Activated T-helper 1 cell treated with anti-CD3 and anti-CD28 coated beads, Interleukin-2, amount 50 U/mL, for 16 hours (primary cell): Measurements from ENCODE around the gene LPAR5.

Experiments used
- DNase-seq, 2 donors: peaks; one replicate each; pipeline ENCODE4 v3.0.0-alpha.2; 2020; ENCODE audit warnings: low read depth in 1 of 2, low spot score in 1 of 2

Gene LPAR5

DNA sequence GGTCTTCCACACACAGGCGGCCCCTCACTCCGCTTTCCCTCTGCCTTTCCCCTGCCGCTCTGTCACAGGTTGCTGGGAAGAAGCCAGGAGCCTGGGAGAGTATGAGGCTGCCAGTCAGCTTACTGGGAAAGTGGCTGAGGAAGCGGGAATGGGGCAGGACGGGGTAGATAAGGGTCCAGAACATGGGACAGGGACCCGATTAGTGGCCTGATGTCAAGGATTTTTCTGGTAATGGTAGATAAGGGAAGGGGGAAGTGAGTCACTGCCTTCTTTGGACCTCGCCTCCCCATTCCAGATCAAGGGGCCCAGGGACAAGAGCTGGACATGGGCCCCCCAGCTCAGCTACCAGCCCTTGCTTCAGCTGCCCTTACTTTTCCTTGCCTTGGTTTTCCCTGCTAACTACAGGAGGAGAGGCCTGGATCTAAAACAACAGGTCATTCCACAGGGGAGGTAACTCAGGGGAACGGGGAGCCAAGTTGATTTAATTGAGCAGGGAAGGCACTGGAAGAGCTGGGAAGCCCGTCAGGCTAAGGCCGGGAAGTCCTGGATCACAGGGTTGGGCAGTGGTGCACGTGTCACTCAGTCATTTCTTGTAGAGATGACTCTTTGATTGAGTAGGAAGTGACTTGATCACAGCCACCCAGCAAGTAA, 3.5 kb upstream of the LPAR5 start:
- DNase-seq, result no peak

GRCh38 chr12:6638305-6638704, 2.5 kb upstream of the LPAR5 start:
- no peak for DNase-seq

DNA sequence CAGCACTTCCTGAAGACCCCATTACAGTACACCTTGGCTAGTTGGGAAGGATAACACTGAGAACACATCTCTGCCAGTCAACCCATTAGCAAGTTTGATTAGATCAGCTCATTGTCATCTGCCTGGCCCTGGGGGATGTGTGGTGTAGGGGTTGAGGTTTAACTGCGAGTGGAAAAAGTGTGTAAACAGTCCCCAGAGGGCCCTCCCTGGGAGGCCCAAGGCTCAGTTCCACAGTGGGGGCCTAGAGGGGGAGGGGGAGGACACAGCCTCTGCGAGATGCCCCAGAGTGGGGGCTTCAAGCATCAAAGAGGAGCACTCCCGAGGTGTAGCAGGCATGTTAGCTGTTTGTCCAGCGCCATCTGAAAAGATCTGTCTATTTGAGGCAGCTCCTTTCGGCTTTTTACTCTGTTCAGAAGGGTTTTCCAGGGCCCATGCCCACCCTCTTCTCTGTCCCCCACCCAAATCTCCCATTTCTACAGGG, 344 bp downstream of the LPAR5 start:
- DNase-seq, result no peak

DNA sequence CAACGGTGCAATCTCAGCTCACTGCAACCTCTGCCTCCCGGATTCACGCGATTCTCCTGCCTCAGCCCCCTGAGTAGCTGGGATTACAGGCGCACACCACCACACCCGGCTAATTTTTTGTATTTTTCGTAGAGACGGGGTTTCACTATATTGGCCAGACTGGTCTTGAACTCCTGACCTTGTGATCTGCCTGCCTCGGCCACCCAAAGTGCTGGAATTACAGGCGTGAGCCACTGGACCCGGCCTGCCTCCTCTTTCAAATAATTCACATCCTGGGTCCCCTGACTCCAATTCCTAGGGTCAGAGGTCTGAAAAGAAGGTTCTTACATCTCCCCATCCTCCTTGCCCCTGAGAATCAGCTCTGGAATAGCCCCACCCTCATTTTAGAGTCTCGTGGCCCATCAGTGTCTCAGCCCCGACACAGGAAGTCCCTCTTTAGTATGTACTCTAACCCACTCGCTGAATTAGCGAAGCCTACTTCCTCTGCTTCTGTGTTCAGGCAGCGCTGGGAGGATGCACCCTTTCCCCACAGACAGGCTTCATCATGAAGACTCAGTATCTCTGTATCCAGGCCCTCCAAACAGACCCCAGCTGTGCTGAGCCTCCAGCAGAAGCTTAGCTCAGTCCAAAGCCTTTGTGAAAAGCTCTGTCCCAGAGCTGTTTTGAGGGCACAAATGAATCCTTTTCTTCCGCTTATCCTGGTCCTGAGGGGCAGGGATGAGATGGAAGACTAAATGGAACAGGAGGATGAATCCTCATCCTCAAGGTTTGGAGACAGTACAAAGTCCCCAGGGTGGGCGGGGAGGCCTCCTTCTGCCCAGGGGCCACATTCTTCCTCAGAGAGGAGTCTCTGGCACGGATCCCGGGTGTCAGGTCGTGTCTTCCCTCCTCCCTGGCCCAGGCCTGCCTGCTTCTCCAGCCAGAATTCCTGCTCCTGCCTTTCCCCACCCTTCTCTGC, 3.5 kb downstream of the LPAR5 start:
- peak in 1 of 2 donors; percentile 25 for DNase-seq

DNA sequence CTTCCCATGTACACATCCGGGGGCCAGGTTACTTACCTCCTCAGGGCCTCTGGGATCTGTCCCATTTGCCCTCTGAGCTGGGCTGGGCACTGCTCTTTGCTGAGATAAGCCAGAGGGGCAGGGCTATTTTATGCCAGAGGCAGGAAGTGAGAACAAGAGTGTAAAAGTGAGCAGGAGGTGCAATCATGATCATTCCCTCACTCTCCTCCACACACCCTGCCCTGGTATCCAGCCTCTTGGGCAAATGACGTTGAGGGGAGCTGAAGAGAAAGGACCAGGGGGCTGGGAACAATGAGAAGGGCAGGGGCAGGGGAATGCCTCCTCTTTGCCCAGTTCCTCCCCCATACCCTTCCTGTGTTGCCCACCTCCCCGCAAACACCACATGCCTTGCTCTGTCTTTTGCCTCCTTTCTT, 4.2 kb downstream of the LPAR5 start:
- DNase-seq, result no peak

GRCh38 chr12:6630736-6631135, 5.0 kb downstream of the LPAR5 start:
- DNase-seq, result no peak

GRCh38 chr12:6627616-6628015, 8.1 kb downstream of the LPAR5 start:
- no peak for DNase-seq

DNA sequence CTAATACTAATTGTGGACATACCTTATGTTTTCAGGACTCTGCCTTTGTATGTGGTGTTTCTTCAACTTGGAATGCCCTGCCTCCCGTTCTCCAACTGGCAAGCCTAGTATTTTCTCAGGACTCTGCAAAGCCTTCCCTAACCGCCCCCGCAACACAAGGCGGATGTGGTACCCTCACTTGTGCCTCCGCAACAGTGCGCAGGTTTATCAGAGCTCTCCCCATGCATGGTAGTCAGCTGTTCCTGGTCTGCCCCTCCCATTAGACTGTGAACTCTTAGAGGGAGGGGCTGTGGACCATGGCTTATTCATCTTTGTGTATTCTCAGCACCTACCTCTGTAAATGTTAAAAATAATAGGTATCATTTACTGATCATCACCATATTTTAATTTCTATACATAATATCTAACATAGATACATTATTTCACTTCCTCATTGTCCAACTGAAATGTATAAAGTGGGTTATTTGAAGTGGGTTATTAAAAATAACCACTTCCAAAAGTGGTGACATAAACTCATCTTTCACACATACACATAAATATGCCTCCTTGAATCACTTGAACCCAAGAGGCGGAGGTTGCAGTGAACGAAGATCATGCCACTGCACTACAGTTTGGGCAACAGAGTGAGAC, 9.0 kb downstream of the LPAR5 start:
- no peak for DNase-seq

DNA sequence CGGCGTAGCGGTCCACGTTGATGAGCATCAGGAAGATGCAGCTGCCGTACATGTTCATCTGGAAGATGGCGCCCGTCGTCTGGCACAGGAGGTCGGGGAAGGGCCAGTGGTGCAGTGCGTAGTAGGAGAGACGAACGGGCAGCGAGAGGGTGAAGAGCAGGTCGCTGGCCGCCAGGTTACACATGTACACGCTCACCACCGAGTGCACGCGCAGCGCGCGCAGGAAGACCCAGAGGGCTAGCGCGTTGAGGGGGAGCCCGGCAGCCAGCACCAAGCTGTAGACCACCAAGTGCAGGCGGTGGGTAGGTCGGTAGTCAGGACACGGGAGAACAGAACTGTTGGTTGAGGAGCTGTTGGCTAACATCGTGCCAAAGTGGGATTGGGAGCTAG, 14.9 kb downstream of the LPAR5 start:
- no peak for DNase-seq

DNA sequence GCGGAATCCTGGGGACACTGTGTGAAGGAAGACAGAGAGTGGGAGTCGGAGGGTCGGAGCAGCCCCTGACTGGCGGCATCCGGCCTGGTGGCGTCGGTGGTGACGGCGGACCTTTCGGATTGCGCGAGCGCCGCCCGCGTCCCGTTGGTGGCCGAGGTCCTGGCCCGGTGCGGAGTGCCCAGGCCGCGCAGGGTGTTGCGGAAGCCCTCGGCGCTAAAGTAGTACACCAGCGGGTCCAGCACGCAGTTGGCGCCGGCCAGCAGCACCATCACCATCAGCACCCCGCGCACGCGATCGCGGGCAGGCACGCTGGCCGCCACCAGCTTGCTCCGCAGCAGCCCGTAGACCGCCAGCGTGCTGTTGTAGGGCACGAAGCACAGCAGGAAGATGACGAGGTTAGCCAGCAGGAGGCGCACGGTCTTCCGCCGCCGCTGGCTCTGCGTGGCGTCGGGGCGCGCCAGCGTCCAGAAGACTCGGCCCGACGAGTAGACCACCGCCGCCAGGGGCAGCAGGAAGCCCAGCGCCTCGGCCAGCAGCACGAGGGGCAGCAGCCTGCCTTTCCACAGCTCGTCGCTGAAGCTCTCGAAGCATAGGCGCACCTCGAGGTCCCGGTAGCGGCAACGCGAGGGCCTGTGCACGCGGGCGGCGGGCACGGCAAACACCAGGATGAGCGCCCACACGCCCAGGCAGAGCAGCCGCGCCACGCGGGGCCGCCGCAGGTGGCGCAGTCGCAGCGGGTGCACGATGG, 15.4 kb downstream of the LPAR5 start:
- DNase-seq, result peak in 1 of 2 donors; percentile 37

DNA sequence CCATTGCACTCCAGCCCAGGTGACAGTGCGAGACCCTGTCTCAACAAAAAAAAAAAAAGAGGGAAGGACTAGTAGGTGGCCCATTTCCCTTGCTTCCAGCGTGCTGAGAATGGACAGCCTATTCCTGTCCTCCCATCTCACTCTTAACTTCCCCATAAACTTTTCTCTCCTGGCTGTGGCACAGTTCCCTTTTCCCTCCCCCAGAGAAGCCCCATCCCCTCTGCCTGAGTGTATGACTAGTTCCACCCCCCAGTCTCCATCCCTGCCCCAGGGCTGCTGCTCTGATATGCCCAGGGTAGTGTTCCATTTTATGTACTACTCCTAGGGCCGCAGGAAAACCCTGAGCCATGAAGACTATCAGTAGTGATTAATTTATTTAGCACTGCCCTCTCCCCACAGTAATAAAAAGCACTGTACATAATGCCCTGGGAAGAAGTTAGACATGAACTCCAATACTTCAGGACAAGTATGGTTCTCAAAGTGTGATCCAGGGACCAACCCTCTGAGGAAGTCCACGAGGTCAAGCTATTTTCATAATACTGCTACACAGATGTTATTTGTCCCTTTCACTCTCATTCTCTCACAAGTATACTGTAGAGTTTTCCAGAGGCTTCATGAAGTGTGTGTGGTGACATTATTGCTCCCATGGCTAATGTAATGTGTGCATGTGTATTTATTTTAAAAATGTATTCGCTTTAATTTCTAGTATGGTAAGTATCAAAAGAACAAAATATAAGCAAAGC, 17.1 kb downstream of the LPAR5 start:
- DNase-seq, result no peak

DNA sequence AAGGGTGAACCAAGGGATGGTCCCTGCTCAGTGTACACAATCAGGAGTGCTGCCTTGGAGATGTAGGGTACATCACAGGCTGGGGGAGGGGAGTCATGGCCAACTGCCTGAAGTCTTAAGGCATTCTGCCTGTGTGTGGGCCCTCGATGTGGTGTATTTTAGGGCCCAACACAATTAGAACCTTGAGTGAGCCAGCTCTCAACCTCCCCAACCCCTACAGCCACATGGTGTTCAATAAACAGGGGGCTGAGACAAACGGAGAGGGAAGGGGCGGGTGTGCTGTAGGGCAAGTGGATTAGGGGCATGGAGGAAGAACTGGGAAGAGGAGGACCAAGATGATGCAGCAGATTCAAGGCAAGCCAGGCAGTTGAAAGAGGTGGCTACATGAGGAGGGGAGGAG, 20.0 kb downstream of the LPAR5 start:
- DNase-seq, result no peak

DNA sequence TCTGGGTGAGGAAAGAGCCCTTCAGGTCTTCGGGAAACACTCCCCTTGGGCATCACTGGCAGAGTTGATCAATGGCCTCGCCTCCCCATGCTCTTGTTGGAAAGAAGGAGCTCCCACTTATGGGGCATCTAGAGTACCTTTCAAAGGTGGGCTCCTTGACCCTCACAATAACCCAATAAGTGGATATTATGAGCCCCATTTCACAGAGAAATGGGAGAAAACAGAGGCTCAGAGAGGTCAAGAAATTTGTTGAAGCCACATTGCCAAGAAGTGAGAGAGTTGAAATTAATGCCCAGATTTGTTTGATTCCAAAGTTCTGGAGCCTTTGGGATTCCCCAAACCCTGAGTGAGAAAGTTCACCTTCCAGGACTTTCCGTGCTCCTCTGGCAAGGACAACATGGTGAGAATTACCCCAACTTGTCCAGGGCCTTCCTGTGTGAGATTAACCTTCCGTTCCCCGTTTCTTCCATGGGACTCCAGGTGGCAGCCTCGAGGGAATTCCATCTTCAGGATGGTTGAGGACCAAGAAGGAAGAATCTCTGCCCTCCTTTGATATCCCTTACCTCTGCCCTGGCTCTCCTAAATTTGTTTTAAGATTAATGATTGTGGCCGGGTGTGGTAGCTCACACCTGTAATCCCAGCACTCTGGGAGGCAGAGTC, 21.1 kb downstream of the LPAR5 start:
- no peak for DNase-seq

GRCh38 chr12:6613776-6614512, 21.8 kb downstream of the LPAR5 start:
- DNase-seq, result no peak

- no peak for DNase-seq
These were observed 22.6 kb downstream of the LPAR5 start for GRCh38 chr12:6613015-6613775.

GRCh38 chr12:6612652-6613014, 23.1 kb downstream of the LPAR5 start:
- no peak for DNase-seq

DNA sequence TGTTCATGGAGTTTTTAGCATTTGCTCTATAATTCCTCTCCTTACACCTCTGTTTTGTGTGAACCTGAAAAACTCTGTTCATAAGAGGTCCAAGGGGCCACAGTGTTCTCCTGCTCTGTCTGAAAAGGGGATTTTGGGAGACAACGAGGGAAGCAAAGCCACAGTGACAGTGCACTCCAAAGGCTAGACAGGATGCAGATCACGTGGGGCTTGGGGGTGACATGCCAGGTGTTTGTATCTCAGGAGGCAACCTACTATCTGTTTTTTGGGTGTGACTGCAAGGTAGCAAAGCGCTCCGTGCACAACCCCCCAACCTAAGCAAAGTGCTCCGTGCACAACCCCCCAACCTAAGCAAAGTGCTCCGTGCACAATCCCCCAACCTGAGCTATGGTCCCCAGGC, 23.5 kb downstream of the LPAR5 start:
- no peak for DNase-seq

DNA sequence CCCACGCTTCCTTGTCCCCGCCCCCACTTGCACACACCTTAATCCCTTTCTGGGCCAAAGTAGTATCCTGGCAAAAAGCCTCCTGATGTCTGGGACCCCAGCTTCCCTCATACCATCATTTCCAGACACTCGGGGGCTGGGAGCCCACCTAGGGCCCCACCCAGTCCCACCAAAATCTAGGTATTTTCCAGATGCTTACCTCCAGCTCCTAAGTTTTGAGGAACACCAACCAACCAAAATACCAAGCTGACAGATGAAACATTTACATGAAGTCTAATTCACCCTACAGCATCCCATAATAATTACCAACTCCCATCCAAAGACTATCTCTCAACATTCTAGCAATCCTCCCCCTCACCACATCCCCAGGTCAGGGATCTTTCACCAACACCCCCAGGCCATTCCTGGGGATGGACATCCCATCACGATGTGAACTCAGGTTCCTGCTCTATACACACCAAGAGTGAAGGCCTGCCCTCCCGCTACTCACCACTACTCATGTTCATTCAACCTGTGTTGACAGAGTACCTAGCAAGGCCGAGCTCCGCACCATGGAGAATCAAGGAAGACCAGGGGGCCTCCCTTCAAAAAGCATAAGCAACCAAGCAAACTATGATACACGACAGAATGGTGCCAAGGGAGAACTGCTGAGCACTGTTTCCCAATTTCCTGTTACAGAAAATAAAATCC, 27.0 kb downstream of the LPAR5 start:
- no peak for DNase-seq
